Keratinocyte (primary cell): ENCODE data around the gene NTHL1. TPM values are rescaled to one million over a fixed set of nuclear protein-coding genes. Genes with fewer than 3 reads are reported as not detected.

Experiments used
- DNase-seq: peaks from one replicate; pipeline ENCODE4 v3.0.0-alpha.2; 2011; ENCODE audit warnings: low read depth, missing footprints, low spot score
- FAIRE-seq: peaks from 2 replicates; lab custom pipeline; 2011; peaks lifted over from hg19 to GRCh38; lab: Jason Lieb, UNC
- H2AFZ ChIP-seq: 2 replicates; pipeline ENCODE4 v1.6.0; 2012; ENCODE audit warnings: low read length, control low read depth, inconsistent platforms; ENCODE audit not compliant: control insufficient read depth
- H3K27ac ChIP-seq: 2 replicates; pipeline ENCODE4 v1.5.1; 2011; ENCODE audit warnings: low read length; ENCODE audit not compliant: control insufficient read depth, insufficient read depth
- H3K27me3 ChIP-seq: 3 replicates; pipeline ENCODE4 v1.6.0; 2011; ENCODE audit warnings: low read length; ENCODE audit not compliant: control insufficient read depth, insufficient read depth; ENCODE audit errors: extremely low read depth
- H3K36me3 ChIP-seq, 2 experiments: 2 replicates in 1 of 2; 3 replicates in 1 of 2; pipeline ENCODE4 v1.5.1; 2011; ENCODE audit warnings: low read length in 2 of 2, mild to moderate bottlenecking in 1 of 2; ENCODE audit not compliant: control insufficient read depth in 2 of 2, insufficient read depth in 2 of 2; ENCODE audit errors: extremely low read depth in 1 of 2
- H3K4me1 ChIP-seq: 3 replicates; pipeline ENCODE4 v1.5.1; 2011; ENCODE audit warnings: low read length; ENCODE audit not compliant: control insufficient read depth, insufficient read depth; ENCODE audit errors: extremely low read depth
- H3K4me2 ChIP-seq: 3 replicates; pipeline ENCODE4 v1.6.0; 2011; ENCODE audit warnings: low read depth, low read length; ENCODE audit not compliant: control insufficient read depth, insufficient read depth; ENCODE audit errors: extremely low read depth
- H3K4me3 ChIP-seq, 3 experiments: fragments of 200-600 bp in 1 of 3; sonication (generic) in 1 of 3; 2 replicates in 2 of 3; 3 replicates in 1 of 3; pipeline ENCODE4 v1.5.1; 2011 to 2016; ENCODE audit warnings: low read length in 3 of 3, mild to moderate bottlenecking in 3 of 3, control low read depth in 2 of 3, inconsistent platforms in 1 of 3, low read depth in 1 of 3, mixed read lengths in 1 of 3, mixed run types in 1 of 3, moderate library complexity in 1 of 3; ENCODE audit not compliant: control insufficient read depth in 2 of 3, insufficient read depth in 2 of 3; ENCODE audit errors: extremely low read depth in 1 of 3
- H3K79me2 ChIP-seq: 2 replicates; pipeline ENCODE4 v1.6.0; 2012; ENCODE audit warnings: low read length; ENCODE audit not compliant: control insufficient read depth, insufficient read depth
- H3K9ac ChIP-seq: 3 replicates; pipeline ENCODE4 v1.6.0; 2011; ENCODE audit warnings: low read length; ENCODE audit not compliant: control insufficient read depth, insufficient read depth; ENCODE audit errors: extremely low read depth
- H3K9me1 ChIP-seq: 3 replicates; pipeline ENCODE4 v1.6.0; 2011; ENCODE audit warnings: low read length; ENCODE audit not compliant: control insufficient read depth, insufficient read depth; ENCODE audit errors: extremely low read depth
- H3K9me3 ChIP-seq: 2 replicates; pipeline ENCODE4 v1.5.1; 2012; ENCODE audit warnings: low read depth, low read length; ENCODE audit not compliant: control insufficient read depth
- H4K20me1 ChIP-seq: 3 replicates; pipeline ENCODE4 v1.6.0; 2011; ENCODE audit warnings: low read length; ENCODE audit not compliant: control insufficient read depth, insufficient read depth; ENCODE audit errors: extremely low read depth
- CTCF ChIP-seq, 3 experiments: IDR thresholded peaks in 1 of 3; conservative IDR thresholded peaks in 1 of 3; optimal IDR thresholded peaks in 1 of 3; 2 replicates in 2 of 3; 3 replicates in 1 of 3; pipeline versions ENCODE3 to v1.5.1; 2011; ENCODE audit warnings: low read length in 3 of 3, mild to moderate bottlenecking in 3 of 3, moderate library complexity in 2 of 3, control low read depth in 1 of 3, inconsistent platforms in 1 of 3; ENCODE audit not compliant: insufficient read depth in 2 of 3; ENCODE audit errors: extremely low read depth in 1 of 3
- EZH2 ChIP-seq: IDR thresholded peaks from one replicate; pipeline ENCODE4 v1.6.1; 2012; ENCODE audit warnings: inconsistent platforms, mild to moderate bottlenecking, low read length, moderate library complexity
- dilution Hi-C: fragments of 300-500 bp; cut with MboI; formaldehyde crosslinking; loops from one replicate; pipeline ENCODE4 v1.7.0; 2020; ENCODE audit warnings: low sequenced_read_pairs; ENCODE audit not compliant: extremely low pct_ligation_motif_present
- polyA plus RNA-seq, 5 experiments: library from polyadenylated mRNA; depleted of rRNA in 3 of 5; stranded (reverse) in 3 of 5; stranded (forward) in 1 of 5; unstranded in 1 of 5; fragments of >200 nt; gene quantifications; 1 replicate in 1 of 5; 2 replicates in 3 of 5; 3 replicates in 1 of 5; pipeline versions ENCODE4 v1.2.1 to v1.2.3, GENCODE V29; 2011 to 2012; ENCODE audit warnings: missing spikeins in 2 of 5, low read depth in 1 of 5, low replicate concordance in 1 of 5

The NTHL1 gene
- polyA plus RNA-seq, 1 donor (not counting 4 experiments of a cell fraction or from before 2014, with no cell fraction given), result 8.5 TPM

DNA sequence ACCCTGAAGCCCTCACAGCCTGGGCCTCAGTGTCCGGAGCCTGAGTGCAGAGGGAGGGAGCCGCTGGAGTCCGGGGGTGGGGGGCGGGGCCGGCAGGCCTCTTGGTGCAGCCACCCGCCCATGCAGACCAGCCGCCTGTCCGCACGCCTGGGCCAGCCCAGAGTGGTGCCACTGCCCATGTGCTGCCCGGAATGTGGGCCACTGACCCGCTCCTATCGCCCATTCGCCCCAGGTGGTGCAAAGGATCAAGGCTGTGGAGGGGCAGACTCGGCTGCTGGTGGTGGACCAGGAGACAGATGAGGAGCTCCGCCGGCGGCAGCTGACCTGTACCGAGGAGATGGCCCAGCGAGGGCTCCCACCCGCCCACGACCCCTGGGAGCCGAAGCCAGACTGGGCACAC, 18.3 kb downstream of the NTHL1 start:
- no peak overlapping the region for H3K4me3 ChIP-seq
- no peak overlapping the region for H3K9ac ChIP-seq
- DNase-seq (no peak), FAIRE-seq (no peak)
- dilution Hi-C loops, result no loop called here
- H3K36me3 ChIP-seq, result no peaks in the 10 kb centered on the region
- H4K20me1 ChIP-seq, result no peaks in the 10 kb centered on the region
- no peak overlapping the region for H3K4me2 ChIP-seq
- no peaks in the 10 kb centered on the region for H3K9me1 ChIP-seq
- no peaks in the 10 kb centered on the region for H3K27me3 ChIP-seq
- peaks cover 15% of the 10 kb centered on the region for H3K4me1 ChIP-seq
- H3K27ac ChIP-seq, result no peak overlapping the region
- H3K79me2 ChIP-seq, result no peaks in the 10 kb centered on the region
- no peak overlapping the region for H2AFZ ChIP-seq
- no peaks in the 10 kb centered on the region for H3K9me3 ChIP-seq
- TF ChIP-seq EZH2, result no peak
- no peak for TF ChIP-seq CTCF (optimal IDR thresholded peaks at IDR 0.05 in 1 of 3, IDR thresholded peaks at IDR 0.05 in 1 of 3, conservative IDR thresholded peaks at IDR 0.05 in 1 of 3; ENCODE audit: extremely low read depth in 1 of 3, insufficient read depth in 2 of 3, low read length in 3 of 3)

DNA sequence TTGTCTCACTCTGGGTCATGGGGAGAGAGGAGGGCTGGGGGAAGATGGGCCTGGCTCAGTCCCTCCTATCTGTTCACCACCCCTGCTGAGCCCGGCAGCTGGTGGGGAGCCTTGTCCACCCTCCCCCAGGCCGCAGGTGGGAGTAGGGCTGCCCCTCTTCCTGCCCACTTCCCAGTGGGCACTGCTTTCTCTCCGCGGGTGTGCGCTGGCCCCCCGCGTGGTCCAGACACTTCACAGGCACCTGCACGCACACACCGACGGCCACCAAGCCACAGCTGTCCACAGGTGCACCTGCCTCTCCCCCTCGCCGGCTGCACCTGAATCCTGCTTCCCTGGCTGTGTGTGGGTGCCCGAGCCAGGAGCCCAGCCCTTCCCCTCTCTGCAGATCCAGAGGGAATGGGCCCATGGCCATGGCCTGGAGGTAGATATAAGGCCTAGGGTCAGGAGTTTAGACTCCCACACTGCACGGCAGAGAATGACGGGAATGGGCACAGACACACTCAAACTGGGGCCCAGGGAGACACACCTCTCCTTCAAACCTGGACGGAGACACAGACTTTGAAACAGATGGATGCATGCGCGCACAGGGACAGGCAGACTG, 18.9 kb downstream of the NTHL1 start:
- Histone ChIP-seq H3K4me2 (no peak overlapping the region), H4K20me1 (no peaks in the 10 kb centered on the region), H3K4me3 (no peak overlapping the region), H3K9ac (no peak overlapping the region), H2AFZ (no peak overlapping the region), H3K36me3 (no peaks in the 10 kb centered on the region), H3K79me2 (no peaks in the 10 kb centered on the region), H3K27ac (no peak overlapping the region), H3K27me3 (no peaks in the 10 kb centered on the region), H3K9me3 (no peaks in the 10 kb centered on the region), H3K9me1 (no peaks in the 10 kb centered on the region), H3K4me1 (peaks cover 12% of the 10 kb centered on the region)
- dilution Hi-C loops, result no loop called here
- DNase-seq (no peak), FAIRE-seq (no peak)
- TF ChIP-seq EZH2 (no peak), CTCF (optimal IDR thresholded peaks at IDR 0.05 in 1 of 3, IDR thresholded peaks at IDR 0.05 in 1 of 3, conservative IDR thresholded peaks at IDR 0.05 in 1 of 3; ENCODE audit: extremely low read depth in 1 of 3, insufficient read depth in 2 of 3, low read length in 3 of 3) (no peak)
